Esophagus muscularis mucosa (tissue), 4 donors: ENCODE measurements around the gene ZNF521. TPM values are rescaled to one million over a fixed set of nuclear protein-coding genes. Genes with fewer than 3 reads are reported as not detected.

Experiments
- DNase-seq: peaks from one replicate; pipeline ENCODE4 v3.0.0-alpha.2; 2017; ENCODE audit errors: extremely low spot score
- H3K27ac ChIP-seq, 4 donors: fragments of 200-600 bp; sonication (generic); replicated peaks in 1 of 4; 1 replicate in 3 of 4; 2 replicates in 1 of 4; pipeline ENCODE4 v1.5.1; 2016 to 2019; ENCODE audit warnings: mild to moderate bottlenecking in 1 of 4
- H3K27me3 ChIP-seq, 4 donors: fragments of 200-600 bp; sonication (generic); one replicate each; pipeline versions ENCODE4 v1.5.1 to v1.6.0; 2016 to 2019
- H3K36me3 ChIP-seq, 4 donors: fragments of 200-600 bp; sonication (generic); one replicate each; pipeline ENCODE4 v1.5.1; 2016 to 2019
- H3K4me1 ChIP-seq, 4 donors: fragments of 200-600 bp; sonication (generic); one replicate each; pipeline ENCODE4 v1.5.1; 2016 to 2019
- H3K4me3 ChIP-seq, 4 donors: fragments of 200-600 bp; sonication (generic); 1 replicate in 2 of 4; 2 replicates in 2 of 4; pipeline ENCODE4 v1.5.1; 2016 to 2019; ENCODE audit warnings: mild to moderate bottlenecking in 4 of 4, moderate library complexity in 1 of 4
- H3K9me3 ChIP-seq, 4 donors: fragments of 200-600 bp; sonication (generic); 1 replicate in 3 of 4; 2 replicates in 1 of 4; pipeline ENCODE4 v1.5.1; 2016 to 2019
- CTCF ChIP-seq, 3 experiments: fragments of 200-600 bp in 2 of 3; fragments of 450-650 bp in 1 of 3; sonication (generic) in 2 of 3; IDR thresholded peaks; one replicate each; pipeline ENCODE4 v1.5.1; 2017 to 2019; ENCODE audit warnings: antibody characterized with exemption in 3 of 3, mild to moderate bottlenecking in 2 of 3, moderate library complexity in 1 of 3
- EP300 ChIP-seq: sonication (generic); formaldehyde crosslinking; IDR thresholded peaks from one replicate; pipeline ENCODE4 v1.6.1; 2017; ENCODE audit warnings: antibody characterized with exemption
- POLR2A ChIP-seq: fragments of 450-650 bp; IDR thresholded peaks from one replicate; pipeline ENCODE4 v1.6.1; 2017; ENCODE audit warnings: antibody characterized with exemption, moderate library complexity, mild to moderate bottlenecking, low read depth
- POLR2AphosphoS5 ChIP-seq, 2 donors: sonication (generic); formaldehyde crosslinking; IDR thresholded peaks; one replicate each; pipeline ENCODE4 v1.6.1; 2017; ENCODE audit warnings: antibody characterized with exemption in 2 of 2
- WGBS: methylation state at CpG from one replicate; pipeline ENCODE4 v1.1.5; 2018; 5-methylcytosine and 5-hydroxymethylcytosine counted together
- intact Hi-C: fragments of 100-400 bp; cut with DNase I; formaldehyde crosslinking; loops from one replicate; pipeline ENCODE4 v1.15.1; 2023
- total RNA-seq, 4 donors: library from RNA; depleted of rRNA; stranded (reverse); fragments of >200 nt; gene quantifications; one replicate each; pipeline versions ENCODE4 v1.1.0 to v1.2.1, GENCODE V29; 2016

ZNF521 gene
- total RNA-seq, 4 donors from 2014 or later: 15.6 to 20.6 (median 16.9) TPM

GRCh38 chr18:25300492-25300891 is 51.5 kb downstream of the ZNF521 start:
- intact Hi-C loops: no loop called here
- no peaks in the 10 kb centered on the region for H3K36me3 ChIP-seq
- 93% methylated on average over 2 of the region's 2 CpGs for WGBS

GRCh38 chr18:25299426-25300300 is 52.3 kb downstream of the ZNF521 start:
- Histone ChIP-seq H3K4me3 (no peak overlapping the region), H3K27me3 (no peaks in the 10 kb centered on the region), H3K9me3 (no peaks in the 10 kb centered on the region), H3K36me3 (no peaks in the 10 kb centered on the region), H3K4me1 (peaks cover 0 to 15% (median 7%) of the 10 kb centered on the region in 4 donors), H3K27ac (peak overlapping the region in 1 of 4 donors; percentile 2)
- intact Hi-C loops: no loop called here
- WGBS: 78% methylated on average over 8 of the region's 8 CpGs
- TF ChIP-seq POLR2A: no peak
- TF ChIP-seq EP300: no peak
- TF ChIP-seq CTCF (IDR thresholded peaks at IDR 0.05): no peak
- TF ChIP-seq POLR2AphosphoS5 (IDR thresholded peaks at IDR 0.05): no peak
- DNase-seq: no peak

More at GRCh38 chr18:25300492-25300891, 51.5 kb downstream of the ZNF521 start:
- H3K27ac ChIP-seq: no peak overlapping the region
- DNase-seq: no peak
- H3K4me1 ChIP-seq: peaks cover 0 to 15% (median 7%) of the 10 kb centered on the region in 4 donors
- TF ChIP-seq CTCF (IDR thresholded peaks at IDR 0.05): no peak
- no peak for TF ChIP-seq EP300
- TF ChIP-seq POLR2AphosphoS5 (IDR thresholded peaks at IDR 0.05): no peak
- no peak for TF ChIP-seq POLR2A
- H3K27me3 ChIP-seq: no peaks in the 10 kb centered on the region
- H3K4me3 ChIP-seq: no peak overlapping the region
- no peaks in the 10 kb centered on the region for H3K9me3 ChIP-seq

GRCh38 chr18:25298853-25299274 is 53.1 kb downstream of the ZNF521 start:
- WGBS: 30% methylated on average over 4 of the region's 4 CpGs
- H3K27ac ChIP-seq: peak overlapping the region in 2 of 4 donors; percentile 8 to 44
- H3K4me1 ChIP-seq: peaks cover 0 to 15% (median 7%) of the 10 kb centered on the region in 4 donors
- no peaks in the 10 kb centered on the region for H3K27me3 ChIP-seq
- H3K9me3 ChIP-seq: no peaks in the 10 kb centered on the region
- intact Hi-C loops: no loop called here
- no peak for DNase-seq
- H3K36me3 ChIP-seq: no peaks in the 10 kb centered on the region
- TF ChIP-seq EP300 (no peak), POLR2AphosphoS5 (IDR thresholded peaks at IDR 0.05) (peak; percentile 48 to 50)
- no peak overlapping the region for H3K4me3 ChIP-seq

- H3K4me3 ChIP-seq: no peak overlapping the region
- TF ChIP-seq CTCF (IDR thresholded peaks at IDR 0.05) (no peak), POLR2A (no peak)
- H3K4me1 ChIP-seq: peaks cover 0 to 15% (median 7%) of the 10 kb centered on the region in 4 donors
- H3K36me3 ChIP-seq: no peaks in the 10 kb centered on the region
- WGBS: 98% methylated on average over 2 of the region's 2 CpGs
- H3K27ac ChIP-seq: no peak overlapping the region
- DNase-seq: no peak
- H3K9me3 ChIP-seq: no peaks in the 10 kb centered on the region
- intact Hi-C loops: no loop called here
- no peaks in the 10 kb centered on the region for H3K27me3 ChIP-seq
These were observed 56.3 kb downstream of the ZNF521 start for GRCh38 chr18:25295624-25296138.

GRCh38 chr18:25291150-25291549 is 60.8 kb downstream of the ZNF521 start:
- intact Hi-C loops: no loop called here
- 94% methylated on average over 3 of the region's 3 CpGs for WGBS

More at GRCh38 chr18:25291150-25291549, 60.8 kb downstream of the ZNF521 start:
- no peaks in the 10 kb centered on the region for H3K36me3 ChIP-seq
- TF ChIP-seq CTCF (IDR thresholded peaks at IDR 0.05) (no peak), EP300 (no peak), POLR2A (no peak), POLR2AphosphoS5 (IDR thresholded peaks at IDR 0.05) (no peak)
- no peaks in the 10 kb centered on the region for H3K9me3 ChIP-seq
- H3K4me1 ChIP-seq: peaks cover 8 to 25% (median 19%) of the 10 kb centered on the region in 4 donors
- DNase-seq: no peak
- H3K4me3 ChIP-seq: no peak overlapping the region
- no peaks in the 10 kb centered on the region for H3K27me3 ChIP-seq
- no peak overlapping the region for H3K27ac ChIP-seq
